ENCODE measurements around the gene CACNB1. TPM values are rescaled to one million over a fixed set of nuclear protein-coding genes. Genes with fewer than 3 reads are reported as not detected.

Gene CACNB1
- total RNA-seq, 6 donors from 2014 or later = 28.8 to 149 (median 34.0) TPM

GRCh38 chr17:39161962-39162361 lies 35.5 kb downstream of the CACNB1 start:
- Histone ChIP-seq H3K4me3 (no peak overlapping the region), H3K9me3 (no peaks in the 10 kb centered on the region), H3K27ac (no peak overlapping the region), H3K4me1 (peaks cover 12 to 19% (median 17%) of the 10 kb centered on the region in 4 donors), H3K36me3 (no peaks in the 10 kb centered on the region), H3K27me3 (peaks cover 0 to 8% (median 2%) of the 10 kb centered on the region in 4 donors)
- 58 to 67% methylated on average over 2 of the region's 2 CpGs for WGBS, 2 donors
- no peak for DNase-seq
- ATAC-seq (ENCODE audit: low FRiP score in 2 of 2) = no peak
- TF ChIP-seq POLR2A (IDR thresholded peaks at IDR 0.05) (no peak), EP300 (IDR thresholded peaks at IDR 0.05) (no peak), CTCF (IDR thresholded peaks at IDR 0.05) (no peak), POLR2AphosphoS5 (IDR thresholded peaks at IDR 0.05) (no peak)

DNA sequence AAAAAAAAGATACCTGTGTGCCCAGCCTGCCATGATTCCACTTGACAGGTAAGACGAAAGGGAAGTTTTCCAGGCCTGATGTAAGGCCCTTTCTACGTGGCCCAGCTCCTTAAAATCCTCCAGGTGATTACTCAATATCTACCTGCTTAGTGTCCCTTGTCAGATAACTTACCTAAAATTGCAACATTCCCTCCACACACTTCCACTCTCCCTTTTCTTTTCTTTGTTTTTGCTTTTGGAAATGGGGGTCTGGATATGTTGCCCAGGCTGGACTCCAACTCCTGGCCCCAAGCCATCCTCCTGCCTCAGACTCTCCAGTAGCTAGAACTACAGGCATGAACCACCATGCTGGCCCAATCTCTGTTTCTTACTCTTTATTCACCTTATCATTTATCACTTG lies 38.8 kb downstream of the CACNB1 start:
- 60 to 81% methylated on average over 2 of the region's 2 CpGs for WGBS, 2 donors
- DNase-seq (no peak), ATAC-seq (ENCODE audit: low FRiP score in 2 of 2) (no peak)
- no peak overlapping the region for H3K4me3 ChIP-seq
- no peak overlapping the region for H3K27ac ChIP-seq
- TF ChIP-seq CTCF (IDR thresholded peaks at IDR 0.05) (no peak), POLR2A (IDR thresholded peaks at IDR 0.05) (no peak), POLR2AphosphoS5 (IDR thresholded peaks at IDR 0.05) (no peak), EP300 (IDR thresholded peaks at IDR 0.05) (no peak)
- H3K27me3 ChIP-seq = no peaks in the 10 kb centered on the region
- no peaks in the 10 kb centered on the region for H3K9me3 ChIP-seq
- H3K4me1 ChIP-seq = peaks cover 0 to 6% (median 2%) of the 10 kb centered on the region in 4 donors
- H3K36me3 ChIP-seq = no peaks in the 10 kb centered on the region

- Histone ChIP-seq H3K36me3 (no peaks in the 10 kb centered on the region), H3K4me3 (no peak overlapping the region), H3K4me1 (peaks cover 12 to 28% (median 19%) of the 10 kb centered on the region in 4 donors), H3K9me3 (no peaks in the 10 kb centered on the region), H3K27ac (no peak overlapping the region), H3K27me3 (peaks cover 0 to 5% (median 1%) of the 10 kb centered on the region in 4 donors)
- WGBS, 2 donors = 45 to 82% methylated on average over 4 to 7 of the region's 7 CpGs
- ATAC-seq (ENCODE audit: low FRiP score in 2 of 2) (no peak), DNase-seq (no peak)
- no peak for TF ChIP-seq CTCF (IDR thresholded peaks at IDR 0.05)
- TF ChIP-seq POLR2AphosphoS5 (IDR thresholded peaks at IDR 0.05) = no peak
- TF ChIP-seq EP300 (IDR thresholded peaks at IDR 0.05) = no peak
- no peak for TF ChIP-seq POLR2A (IDR thresholded peaks at IDR 0.05)
Observed at GRCh38 chr17:39156491-39156890, 41.0 kb downstream of the CACNB1 start.

- H3K4me3 ChIP-seq = no peak overlapping the region
- no peaks in the 10 kb centered on the region for H3K9me3 ChIP-seq
- no peak for DNase-seq
- H3K4me1 ChIP-seq = peaks cover 16 to 35% (median 25%) of the 10 kb centered on the region in 4 donors
- no peak overlapping the region for H3K27ac ChIP-seq
- TF ChIP-seq POLR2A (IDR thresholded peaks at IDR 0.05) (no peak), POLR2AphosphoS5 (IDR thresholded peaks at IDR 0.05) (no peak), EP300 (IDR thresholded peaks at IDR 0.05) (no peak), CTCF (IDR thresholded peaks at IDR 0.05) (no peak)
- no peaks in the 10 kb centered on the region for H3K36me3 ChIP-seq
- ATAC-seq (ENCODE audit: low FRiP score in 2 of 2) = no peak
- H3K27me3 ChIP-seq = peaks cover 0 to 14% (median 7%) of the 10 kb centered on the region in 4 donors
- WGBS, 2 donors = 45 to 67% methylated on average over 2 of the region's 2 CpGs
Observed at GRCh38 chr17:39155654-39156053, 41.8 kb downstream of the CACNB1 start.

GRCh38 chr17:39153599-39154051 lies 43.8 kb downstream of the CACNB1 start:
- TF ChIP-seq POLR2A (IDR thresholded peaks at IDR 0.05) (peak in 1 of 4 donors; percentile 36), POLR2AphosphoS5 (IDR thresholded peaks at IDR 0.05) (peak; percentile 32 to 53), CTCF (IDR thresholded peaks at IDR 0.05) (peak in 3 of 6 experiments; percentile 16 to 26 (median 25)), EP300 (IDR thresholded peaks at IDR 0.05) (no peak)
- no peaks in the 10 kb centered on the region for H3K36me3 ChIP-seq
- H3K27ac ChIP-seq = peak overlapping the region; percentile 81 to 98 (median 90)
- no peaks in the 10 kb centered on the region for H3K9me3 ChIP-seq
- WGBS, 2 donors = 0 to 1% methylated on average over 15 to 16 of the region's 16 CpGs
- ATAC-seq (ENCODE audit: low FRiP score in 2 of 2) (peak; percentile 90 to 93), DNase-seq (peak; percentile 89 to 91)
- peaks cover 0 to 16% (median 8%) of the 10 kb centered on the region in 4 donors for H3K27me3 ChIP-seq
- H3K4me3 ChIP-seq = peak overlapping the region; percentile 63 to 85 (median 74)
- H3K4me1 ChIP-seq = peaks cover 16 to 35% (median 25%) of the 10 kb centered on the region in 4 donors
